ENCODE data around the gene PTGDR. TPM values are rescaled to one million over a fixed set of nuclear protein-coding genes. Genes with fewer than 3 reads are reported as not detected.

The PTGDR gene
- total RNA-seq, 1 donor from 2014 or later = not detected

GRCh38 chr14:52266179-52266578 lies 1.3 kb upstream of the PTGDR start:
- peaks cover 19% of the 10 kb centered on the region for H3K4me1 ChIP-seq (ENCODE audit: insufficient read depth, low read length)
- FAIRE-seq (no peak), DNase-seq (ENCODE audit: low read depth) (peak; percentile 53)
- Mint-ChIP-seq H3K36me3 (ENCODE audit: low read depth, unreplicated experiment) (no peaks in the 10 kb centered on the region), H3K4me3 (ENCODE audit: unreplicated experiment) (peak overlapping the region; percentile 27), H3K9me3 (ENCODE audit: unreplicated experiment) (peaks cover 2% of the 10 kb centered on the region), H3K27me3 (ENCODE audit: low read depth, unreplicated experiment) (peaks cover 68% of the 10 kb centered on the region), H3K4me1 (ENCODE audit: low read depth, unreplicated experiment) (no peaks in the 10 kb centered on the region), H3K27ac (ENCODE audit: unreplicated experiment) (no peak overlapping the region)
- no peak overlapping the region for H3K9ac ChIP-seq (ENCODE audit: low read length)
- TF ChIP-seq, protein P1, sequence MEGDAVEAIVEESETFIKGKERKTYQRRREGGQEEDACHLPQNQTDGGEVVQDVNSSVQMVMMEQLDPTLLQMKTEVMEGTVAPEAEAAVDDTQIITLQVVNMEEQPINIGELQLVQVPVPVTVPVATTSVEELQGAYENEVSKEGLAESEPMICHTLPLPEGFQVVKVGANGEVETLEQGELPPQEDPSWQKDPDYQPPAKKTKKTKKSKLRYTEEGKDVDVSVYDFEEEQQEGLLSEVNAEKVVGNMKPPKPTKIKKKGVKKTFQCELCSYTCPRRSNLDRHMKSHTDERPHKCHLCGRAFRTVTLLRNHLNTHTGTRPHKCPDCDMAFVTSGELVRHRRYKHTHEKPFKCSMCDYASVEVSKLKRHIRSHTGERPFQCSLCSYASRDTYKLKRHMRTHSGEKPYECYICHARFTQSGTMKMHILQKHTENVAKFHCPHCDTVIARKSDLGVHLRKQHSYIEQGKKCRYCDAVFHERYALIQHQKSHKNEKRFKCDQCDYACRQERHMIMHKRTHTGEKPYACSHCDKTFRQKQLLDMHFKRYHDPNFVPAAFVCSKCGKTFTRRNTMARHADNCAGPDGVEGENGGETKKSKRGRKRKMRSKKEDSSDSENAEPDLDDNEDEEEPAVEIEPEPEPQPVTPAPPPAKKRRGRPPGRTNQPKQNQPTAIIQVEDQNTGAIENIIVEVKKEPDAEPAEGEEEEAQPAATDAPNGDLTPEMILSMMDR (IDR thresholded peaks at IDR 0.05; ENCODE audit: insufficient read depth, low read depth, low read length) = no peak
- TF ChIP-seq EZH2 (IDR thresholded peaks at IDR 0.05; ENCODE audit: insufficient read depth, low read length) = no peak
- H3K79me2 ChIP-seq (ENCODE audit: insufficient read depth, low read length) = no peaks in the 10 kb centered on the region
- no peak overlapping the region for H2AFZ ChIP-seq (ENCODE audit: low read depth, low read length)
- no peaks in the 10 kb centered on the region for H3K9me3 ChIP-seq (ENCODE audit: insufficient read depth, low read depth, low read length)
- no peak overlapping the region for H3K27ac ChIP-seq (ENCODE audit: low read depth, low read length)
- peak overlapping the region; percentile 84 for H3K4me2 ChIP-seq (ENCODE audit: low read length)
- H4K20me1 ChIP-seq (ENCODE audit: insufficient read depth, low read length) = no peaks in the 10 kb centered on the region
- H3K36me3 ChIP-seq (ENCODE audit: insufficient read depth, low read length) = no peaks in the 10 kb centered on the region
- no peak overlapping the region for H3K4me3 ChIP-seq (ENCODE audit: insufficient read depth, low read depth, low read length)
- H3K27me3 ChIP-seq (ENCODE audit: insufficient read depth, low read length) = peaks cover 28% of the 10 kb centered on the region

GRCh38 chr14:52266782-52267181 lies 716 bp upstream of the PTGDR start:
- no peaks in the 10 kb centered on the region for H3K79me2 ChIP-seq (ENCODE audit: insufficient read depth, low read length)
- H3K36me3 ChIP-seq (ENCODE audit: insufficient read depth, low read length) = no peaks in the 10 kb centered on the region
- no peak for TF ChIP-seq EZH2 (IDR thresholded peaks at IDR 0.05; ENCODE audit: insufficient read depth, low read length)
- TF ChIP-seq, protein P1 (IDR thresholded peaks at IDR 0.05; ENCODE audit: insufficient read depth, low read depth, low read length) = no peak
- no peak overlapping the region for H3K4me3 ChIP-seq (ENCODE audit: insufficient read depth, low read depth, low read length)
- Mint-ChIP-seq H3K27me3 (ENCODE audit: low read depth, unreplicated experiment) (peaks cover 70% of the 10 kb centered on the region), H3K27ac (ENCODE audit: unreplicated experiment) (no peak overlapping the region), H3K36me3 (ENCODE audit: low read depth, unreplicated experiment) (no peaks in the 10 kb centered on the region), H3K4me3 (ENCODE audit: unreplicated experiment) (peak overlapping the region; percentile 45), H3K4me1 (ENCODE audit: low read depth, unreplicated experiment) (no peaks in the 10 kb centered on the region), H3K9me3 (ENCODE audit: unreplicated experiment) (peaks cover 2% of the 10 kb centered on the region)
- no peaks in the 10 kb centered on the region for H3K9me3 ChIP-seq (ENCODE audit: insufficient read depth, low read depth, low read length)
- FAIRE-seq (peak; percentile 29), DNase-seq (ENCODE audit: low read depth) (peak; percentile 30)
- H3K4me1 ChIP-seq (ENCODE audit: insufficient read depth, low read length) = peaks cover 19% of the 10 kb centered on the region
- peaks cover 28% of the 10 kb centered on the region for H3K27me3 ChIP-seq (ENCODE audit: insufficient read depth, low read length)
- H4K20me1 ChIP-seq (ENCODE audit: insufficient read depth, low read length) = no peaks in the 10 kb centered on the region
- no peak overlapping the region for H3K27ac ChIP-seq (ENCODE audit: low read depth, low read length)
- H3K9ac ChIP-seq (ENCODE audit: low read length) = no peak overlapping the region
- H2AFZ ChIP-seq (ENCODE audit: low read depth, low read length) = no peak overlapping the region
- H3K4me2 ChIP-seq (ENCODE audit: low read length) = peak overlapping the region; percentile 84

GRCh38 chr14:52268279-52269061 lies 972 bp downstream of the PTGDR start:
- no peaks in the 10 kb centered on the region for H3K4me1 Mint-ChIP-seq (ENCODE audit: low read depth, unreplicated experiment)
- H3K27me3 ChIP-seq (ENCODE audit: insufficient read depth, low read length) = peaks cover 28% of the 10 kb centered on the region
- no peaks in the 10 kb centered on the region for H3K36me3 Mint-ChIP-seq (ENCODE audit: low read depth, unreplicated experiment)
- peak overlapping the region; percentile 79 for H3K4me3 Mint-ChIP-seq (ENCODE audit: unreplicated experiment)
- FAIRE-seq = no peak
- no peak overlapping the region for H3K27ac Mint-ChIP-seq (ENCODE audit: unreplicated experiment)
- H3K27ac ChIP-seq (ENCODE audit: low read depth, low read length) = no peak overlapping the region
- H3K9me3 Mint-ChIP-seq (ENCODE audit: unreplicated experiment) = peaks cover 3% of the 10 kb centered on the region
- H3K79me2 ChIP-seq (ENCODE audit: insufficient read depth, low read length) = no peaks in the 10 kb centered on the region
- peak; percentile 78 for TF ChIP-seq EZH2 (IDR thresholded peaks at IDR 0.05; ENCODE audit: insufficient read depth, low read length)
- TF ChIP-seq, protein P1 (IDR thresholded peaks at IDR 0.05; ENCODE audit: insufficient read depth, low read depth, low read length) = no peak
- H3K4me2 ChIP-seq (ENCODE audit: low read length) = peak overlapping the region; percentile 84
- peak overlapping the region; percentile 50 for H3K4me3 ChIP-seq (ENCODE audit: insufficient read depth, low read depth, low read length)
- DNase-seq (ENCODE audit: low read depth) = peak; percentile 22
- peak overlapping the region; percentile 59 for H2AFZ ChIP-seq (ENCODE audit: low read depth, low read length)
- H3K9me3 ChIP-seq (ENCODE audit: insufficient read depth, low read depth, low read length) = no peaks in the 10 kb centered on the region
- no peaks in the 10 kb centered on the region for H3K36me3 ChIP-seq (ENCODE audit: insufficient read depth, low read length)
- H3K4me1 ChIP-seq (ENCODE audit: insufficient read depth, low read length) = peaks cover 19% of the 10 kb centered on the region
- no peak overlapping the region for H3K9ac ChIP-seq (ENCODE audit: low read length)
- no peaks in the 10 kb centered on the region for H4K20me1 ChIP-seq (ENCODE audit: insufficient read depth, low read length)
- peaks cover 74% of the 10 kb centered on the region for H3K27me3 Mint-ChIP-seq (ENCODE audit: low read depth, unreplicated experiment)
